Activated CD8-positive, alpha-beta memory T cell treated with anti-CD3 and anti-CD28 coated beads, Interleukin-2, amount 10 ng/mL, durations not matched to agents 7 days and 5 days (primary cell): ENCODE data around the gene ADGRD2. TPM values are rescaled to one million over a fixed set of nuclear protein-coding genes. Genes with fewer than 3 reads are reported as not detected.

Experiments used
- ATAC-seq: fragments of 150-1000 bp; cut with Tn5 transposase; one replicate; pipeline ENCODE4 v1.10.0; 2021; ENCODE audit warnings: moderate library complexity
- CTCF ChIA-PET: fragments of 350-600 bp; sonication (Branson Sonifier 250); formaldehyde crosslinking; loops from one replicate; lab custom pipeline; 2021; ENCODE audit warnings: antibody characterized with exemption; lab: Charles Lee
- DNase-seq: peaks from one replicate; pipeline ENCODE4 v3.0.0-alpha.2; 2020
- H3K27ac Mint-ChIP-seq: one replicate; pipeline ENCODE4 v1.8.0; 2021; ENCODE audit warnings: mild to moderate bottlenecking, mixed read lengths
- H3K27me3 Mint-ChIP-seq: one replicate; pipeline ENCODE4 v1.8.0; 2021; ENCODE audit warnings: mixed read lengths
- H3K36me3 Mint-ChIP-seq: one replicate; pipeline ENCODE4 v1.8.0; 2021; ENCODE audit warnings: mild to moderate bottlenecking, mixed read lengths
- H3K4me1 Mint-ChIP-seq: one replicate; pipeline ENCODE4 v1.8.0; 2021; ENCODE audit warnings: mixed read lengths
- H3K4me3 Mint-ChIP-seq: one replicate; pipeline ENCODE4 v1.8.0; 2021; ENCODE audit warnings: mild to moderate bottlenecking, moderate library complexity, mixed read lengths
- H3K9me3 Mint-ChIP-seq: one replicate; pipeline ENCODE4 v1.8.0; 2022; ENCODE audit warnings: low read depth, mixed read lengths
- total RNA-seq, 2 experiments: library from RNA; stranded (reverse); gene quantifications; one replicate each; pipeline ENCODE4 v1.2.3, GENCODE V29; 2021

ADGRD2 gene
- total RNA-seq, 2 experiments from 2014 or later, result not detected

- CTCF ChIA-PET, result no interaction called here
- ATAC-seq, result no peak
- no peaks in the 10 kb centered on the region for H3K4me1 Mint-ChIP-seq
Measured at GRCh38 chr9:124442379-124442778, 7.9 kb upstream of the ADGRD2 start.

GRCh38 chr9:124442826-124443225 lies 7.4 kb upstream of the ADGRD2 start:
- peaks cover 40% of the 10 kb centered on the region for H3K27me3 Mint-ChIP-seq
- no peak overlapping the region for H3K4me3 Mint-ChIP-seq
- ATAC-seq (no peak), DNase-seq (no peak)
- H3K36me3 Mint-ChIP-seq, result no peaks in the 10 kb centered on the region
- H3K27ac Mint-ChIP-seq, result no peak overlapping the region
- H3K9me3 Mint-ChIP-seq, result no peaks in the 10 kb centered on the region
- no peaks in the 10 kb centered on the region for H3K4me1 Mint-ChIP-seq
- CTCF ChIA-PET, result no interaction called here

More at GRCh38 chr9:124442379-124442778, 7.9 kb upstream of the ADGRD2 start:
- H3K27ac Mint-ChIP-seq, result no peak overlapping the region
- no peak for DNase-seq
- H3K9me3 Mint-ChIP-seq, result no peaks in the 10 kb centered on the region
- no peak overlapping the region for H3K4me3 Mint-ChIP-seq
- no peaks in the 10 kb centered on the region for H3K36me3 Mint-ChIP-seq
- H3K27me3 Mint-ChIP-seq, result peaks cover 40% of the 10 kb centered on the region

GRCh38 chr9:124443625-124444024 lies 6.6 kb upstream of the ADGRD2 start:
- CTCF ChIA-PET, result interaction anchor here (3.5 kb wide), 1 partner anchor 24 kb away, joined by 7 read pairs; no protein-coding TSS in a partner anchor
- DNase-seq, result no peak
- Mint-ChIP-seq H3K4me3 (no peak overlapping the region), H3K27me3 (peaks cover 41% of the 10 kb centered on the region), H3K36me3 (no peaks in the 10 kb centered on the region), H3K9me3 (no peaks in the 10 kb centered on the region), H3K27ac (no peak overlapping the region), H3K4me1 (no peaks in the 10 kb centered on the region)
- no peak for ATAC-seq

- ATAC-seq (no peak), DNase-seq (no peak)
- Mint-ChIP-seq H3K27ac (no peak overlapping the region), H3K4me3 (no peak overlapping the region), H3K4me1 (no peaks in the 10 kb centered on the region), H3K27me3 (peaks cover 41% of the 10 kb centered on the region), H3K9me3 (no peaks in the 10 kb centered on the region), H3K36me3 (no peaks in the 10 kb centered on the region)
- CTCF ChIA-PET, result interaction anchor here (3.5 kb wide), 1 partner anchor 24 kb away, joined by 7 read pairs; no protein-coding TSS in a partner anchor
Measured at GRCh38 chr9:124444166-124444565, 6.1 kb upstream of the ADGRD2 start.

- Mint-ChIP-seq H3K27me3 (peaks cover 48% of the 10 kb centered on the region), H3K36me3 (no peaks in the 10 kb centered on the region), H3K27ac (no peak overlapping the region), H3K9me3 (no peaks in the 10 kb centered on the region), H3K4me1 (peaks cover 3% of the 10 kb centered on the region), H3K4me3 (no peak overlapping the region)
- CTCF ChIA-PET, result interaction anchor here (1.2 to 3.5 kb wide), 2 partner anchors 27 to 90 kb away, joined by 3 to 7 read pairs; no protein-coding TSS in a partner anchor
- ATAC-seq, result no peak
- DNase-seq, result no peak
Measured at GRCh38 chr9:124447297-124447661, 3.0 kb upstream of the ADGRD2 start.

- ATAC-seq (no peak), DNase-seq (no peak)
- CTCF ChIA-PET, result interaction anchor here (1.2 kb wide), 1 partner anchor 89 kb away, joined by 3 read pairs; no protein-coding TSS in a partner anchor
- H3K27me3 Mint-ChIP-seq, result peaks cover 46% of the 10 kb centered on the region
- H3K9me3 Mint-ChIP-seq, result no peaks in the 10 kb centered on the region
- no peak overlapping the region for H3K4me3 Mint-ChIP-seq
- H3K27ac Mint-ChIP-seq, result no peak overlapping the region
- peaks cover 3% of the 10 kb centered on the region for H3K4me1 Mint-ChIP-seq
- no peaks in the 10 kb centered on the region for H3K36me3 Mint-ChIP-seq
Measured at GRCh38 chr9:124448019-124448418, 2.2 kb upstream of the ADGRD2 start.

- H3K4me1 Mint-ChIP-seq, result peaks cover 3% of the 10 kb centered on the region
- no peaks in the 10 kb centered on the region for H3K36me3 Mint-ChIP-seq
- CTCF ChIA-PET, result no interaction called here
- H3K9me3 Mint-ChIP-seq, result no peaks in the 10 kb centered on the region
- H3K27ac Mint-ChIP-seq, result no peak overlapping the region
- DNase-seq (no peak), ATAC-seq (no peak)
- peaks cover 37% of the 10 kb centered on the region for H3K27me3 Mint-ChIP-seq
- H3K4me3 Mint-ChIP-seq, result no peak overlapping the region
Measured at GRCh38 chr9:124449381-124450151, 685 bp upstream of the ADGRD2 start.

GRCh38 chr9:124450931-124451661 lies 845 bp downstream of the ADGRD2 start:
- DNase-seq, result no peak

GRCh38 chr9:124452326-124452725 lies 2.1 kb downstream of the ADGRD2 start:
- CTCF ChIA-PET, result no interaction called here
- ATAC-seq (no peak), DNase-seq (no peak)
- Mint-ChIP-seq H3K4me1 (peaks cover 3% of the 10 kb centered on the region), H3K4me3 (no peak overlapping the region), H3K27me3 (peaks cover 35% of the 10 kb centered on the region), H3K27ac (no peak overlapping the region), H3K9me3 (no peaks in the 10 kb centered on the region), H3K36me3 (no peaks in the 10 kb centered on the region)

More at GRCh38 chr9:124450931-124451661, 845 bp downstream of the ADGRD2 start:
- Mint-ChIP-seq H3K4me1 (peaks cover 3% of the 10 kb centered on the region), H3K27ac (no peak overlapping the region), H3K9me3 (no peaks in the 10 kb centered on the region), H3K27me3 (peaks cover 35% of the 10 kb centered on the region), H3K4me3 (no peak overlapping the region), H3K36me3 (no peaks in the 10 kb centered on the region)
- CTCF ChIA-PET, result no interaction called here
- ATAC-seq, result no peak

GRCh38 chr9:124452841-124453585 lies 2.8 kb downstream of the ADGRD2 start:
- peaks cover 3% of the 10 kb centered on the region for H3K4me1 Mint-ChIP-seq
- no peaks in the 10 kb centered on the region for H3K36me3 Mint-ChIP-seq
- H3K27me3 Mint-ChIP-seq, result peaks cover 35% of the 10 kb centered on the region
- H3K9me3 Mint-ChIP-seq, result no peaks in the 10 kb centered on the region
- no peak for DNase-seq
- H3K4me3 Mint-ChIP-seq, result no peak overlapping the region
- ATAC-seq, result no peak
- CTCF ChIA-PET, result no interaction called here
- no peak overlapping the region for H3K27ac Mint-ChIP-seq

- H3K4me3 Mint-ChIP-seq, result no peak overlapping the region
- ATAC-seq (no peak), DNase-seq (no peak)
- CTCF ChIA-PET, result no interaction called here
- H3K9me3 Mint-ChIP-seq, result no peaks in the 10 kb centered on the region
- H3K4me1 Mint-ChIP-seq, result peaks cover 3% of the 10 kb centered on the region
- H3K36me3 Mint-ChIP-seq, result no peaks in the 10 kb centered on the region
- H3K27ac Mint-ChIP-seq, result no peak overlapping the region
- H3K27me3 Mint-ChIP-seq, result peaks cover 33% of the 10 kb centered on the region
Measured at GRCh38 chr9:124453586-124454191, 3.4 kb downstream of the ADGRD2 start.

- CTCF ChIA-PET, result interaction anchor here (1.1 kb wide), 1 partner anchor 44 kb away, joined by 5 read pairs; no protein-coding TSS in a partner anchor
Measured at GRCh38 chr9:124454296-124454695, 4.0 kb downstream of the ADGRD2 start.

More at GRCh38 chr9:124454296-124454695, 4.0 kb downstream of the ADGRD2 start:
- no peaks in the 10 kb centered on the region for H3K9me3 Mint-ChIP-seq
- peaks cover 3% of the 10 kb centered on the region for H3K4me1 Mint-ChIP-seq
- peaks cover 32% of the 10 kb centered on the region for H3K27me3 Mint-ChIP-seq
- no peaks in the 10 kb centered on the region for H3K36me3 Mint-ChIP-seq
- H3K4me3 Mint-ChIP-seq, result no peak overlapping the region
- DNase-seq, result no peak
- H3K27ac Mint-ChIP-seq, result no peak overlapping the region
- ATAC-seq, result no peak
